Measurements from ENCODE around the gene MAGIX.
"Not testable (repeated sequence)": the region's sequence is repeated elsewhere in the genome, so short reads cannot be mapped to it uniquely, and the experiment has no call there.

The MAGIX gene

GRCh38 chrX:49162620-49163019 lies at the start of gene MAGIX:
Gene MAGIX (plus strand): TSS chrX:49162758. CDS start chrX:49162890, 132 bp downstream.
- no peak for DNase-seq

DNA sequence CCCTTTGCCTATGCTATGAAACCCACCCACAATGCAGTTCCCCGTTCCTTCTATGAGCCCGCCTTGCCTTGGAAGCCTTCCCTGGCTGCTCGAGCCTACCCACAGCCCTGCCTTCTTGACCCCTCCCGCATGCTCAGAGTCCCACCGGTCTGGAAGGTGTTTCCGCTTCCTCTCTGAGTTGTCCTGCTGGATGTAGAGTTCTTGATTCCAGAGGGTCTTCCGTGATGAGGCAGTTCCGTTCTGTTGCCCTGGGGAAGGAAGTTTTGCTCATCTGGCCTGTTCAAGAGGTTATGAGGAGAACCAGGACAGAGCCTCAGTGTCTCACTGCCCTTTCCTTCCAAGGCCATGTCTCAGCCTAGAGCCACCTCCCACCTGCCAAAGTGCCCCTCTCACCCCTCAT lies 46.5 kb upstream of the MAGIX start:
- DNase-seq = no peak

DNA sequence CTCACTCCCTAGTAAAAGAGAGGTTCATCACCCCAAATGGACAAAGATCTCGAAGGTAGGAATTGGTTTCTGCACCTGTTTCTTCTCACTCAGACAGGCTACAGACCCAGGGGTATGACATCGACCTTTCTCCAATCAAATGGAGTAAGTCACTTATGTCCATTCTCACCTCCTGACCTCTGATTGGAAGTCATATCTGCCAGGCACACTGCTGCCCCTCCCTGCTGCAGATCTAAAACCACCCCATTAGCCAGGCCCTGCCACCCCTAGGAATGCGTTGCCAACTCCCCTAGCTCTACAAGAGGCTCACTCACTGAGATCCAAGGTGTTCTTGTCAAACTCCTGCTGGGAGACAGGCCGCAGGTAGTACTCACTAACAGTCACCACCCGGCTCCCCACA lies 45.8 kb upstream of the MAGIX start:
- no peak for DNase-seq

DNA sequence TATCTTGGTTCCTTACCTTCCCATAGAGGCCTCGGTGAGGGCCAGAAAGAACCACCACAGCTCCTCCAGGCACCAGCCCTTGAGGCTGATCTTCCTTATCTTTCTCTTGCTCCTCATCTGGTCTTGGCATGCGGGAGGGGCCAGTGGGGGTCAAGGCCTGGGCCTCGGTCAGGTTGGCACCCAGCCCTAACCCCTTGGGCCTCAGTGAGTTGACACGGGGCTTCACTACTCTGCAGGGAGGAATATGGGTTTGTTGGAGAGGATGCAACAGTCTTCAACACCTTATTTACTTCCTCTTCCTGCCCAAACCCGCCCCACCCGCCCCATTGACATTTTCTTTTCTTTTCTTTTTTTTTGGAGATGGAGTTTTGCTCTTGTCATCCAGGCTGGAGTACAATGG lies 45.0 kb upstream of the MAGIX start:
- no peak for DNase-seq

DNA sequence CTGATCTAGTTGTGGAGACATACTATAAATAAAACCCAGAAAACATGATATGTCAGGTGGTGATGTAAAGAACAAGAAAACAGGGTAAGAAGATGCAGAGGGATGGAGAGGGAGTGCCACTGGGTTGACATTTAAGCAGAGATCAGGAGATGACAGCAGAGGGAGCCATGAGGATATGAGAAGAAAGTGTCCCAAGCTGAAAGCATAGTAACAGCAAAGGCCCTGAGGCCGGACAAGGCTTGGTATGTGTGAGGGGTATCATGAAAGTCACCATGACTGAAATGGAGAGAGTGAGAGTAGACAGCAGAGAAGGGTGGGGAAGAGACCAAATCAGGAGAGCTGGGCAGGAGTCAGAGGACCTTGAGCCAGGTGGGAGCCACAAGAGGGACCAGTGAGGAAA lies 42.5 kb upstream of the MAGIX start:
- DNase-seq = no peak

DNA sequence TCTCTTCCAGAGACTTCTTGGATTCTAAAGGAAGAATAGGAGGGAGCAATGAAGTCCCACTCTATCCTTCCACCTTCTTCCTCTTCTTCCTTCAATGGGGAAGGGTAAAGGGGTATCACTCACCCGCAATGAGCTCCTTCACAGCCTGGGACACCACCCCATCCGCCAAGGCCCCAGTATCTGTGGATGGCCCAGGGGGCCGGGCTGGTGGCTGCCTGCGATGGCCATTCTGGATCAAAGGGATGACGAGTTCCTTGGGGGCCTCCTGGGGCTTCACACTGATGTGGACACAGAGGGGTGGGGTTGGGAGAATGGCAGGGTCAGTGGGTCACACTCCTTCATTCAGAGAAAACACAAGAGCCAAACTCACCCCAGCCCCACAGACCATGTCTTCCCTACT lies 40.1 kb upstream of the MAGIX start:
- no peak for DNase-seq

- DNase-seq = not testable (repeated sequence)
These were observed 34.8 kb upstream of the MAGIX start for GRCh38 chrX:49127742-49128258.

- no peak for DNase-seq
These were observed 33.1 kb upstream of the MAGIX start for GRCh38 chrX:49129427-49129826.

GRCh38 chrX:49132275-49132674 lies 30.3 kb upstream of the MAGIX start:
- DNase-seq = not testable (repeated sequence)

DNA sequence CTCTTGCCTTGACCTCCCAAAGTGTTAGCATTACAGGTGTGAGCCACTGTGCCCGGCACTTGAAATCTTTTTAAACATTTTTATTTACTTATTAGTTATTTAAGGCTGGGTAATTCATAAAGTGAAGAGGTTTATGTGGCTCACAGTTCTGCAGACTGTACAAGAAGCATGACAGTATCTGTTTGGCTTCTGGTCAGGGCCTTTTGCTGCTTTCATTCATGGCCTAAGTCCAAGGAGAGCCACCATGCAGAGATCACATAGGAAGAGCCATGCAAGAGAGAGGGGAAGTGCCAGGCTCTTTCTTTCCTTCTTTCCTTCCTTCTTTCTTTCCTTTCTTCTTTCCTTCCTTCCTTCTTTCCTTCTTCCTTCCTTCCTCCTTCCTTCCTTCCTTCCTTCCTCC lies 28.8 kb upstream of the MAGIX start:
- no peak for DNase-seq

GRCh38 chrX:49137492-49137891 lies 25.1 kb upstream of the MAGIX start:
- no peak for DNase-seq

DNA sequence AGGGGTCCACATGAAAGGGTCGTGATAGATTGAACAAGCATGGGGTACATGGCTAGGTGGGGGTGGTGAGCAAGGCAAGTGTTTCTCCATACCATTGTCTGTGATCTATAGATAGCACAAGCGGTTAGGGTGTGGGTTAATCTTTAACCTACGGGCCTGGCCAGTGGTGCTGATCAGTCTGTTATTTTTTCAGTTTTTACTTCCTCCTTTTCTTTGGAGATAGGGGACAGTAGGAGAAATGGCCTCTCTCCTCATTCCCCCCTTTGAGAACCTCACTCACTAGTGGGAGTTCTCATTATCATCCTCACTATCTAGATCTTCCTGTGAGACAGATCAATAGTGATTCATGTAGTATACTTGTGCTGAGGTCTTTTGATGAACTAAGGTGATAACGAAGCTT lies 22.8 kb upstream of the MAGIX start:
- DNase-seq = no peak

GRCh38 chrX:49142264-49142663 lies 20.3 kb upstream of the MAGIX start:
- DNase-seq = not testable (repeated sequence)

DNA sequence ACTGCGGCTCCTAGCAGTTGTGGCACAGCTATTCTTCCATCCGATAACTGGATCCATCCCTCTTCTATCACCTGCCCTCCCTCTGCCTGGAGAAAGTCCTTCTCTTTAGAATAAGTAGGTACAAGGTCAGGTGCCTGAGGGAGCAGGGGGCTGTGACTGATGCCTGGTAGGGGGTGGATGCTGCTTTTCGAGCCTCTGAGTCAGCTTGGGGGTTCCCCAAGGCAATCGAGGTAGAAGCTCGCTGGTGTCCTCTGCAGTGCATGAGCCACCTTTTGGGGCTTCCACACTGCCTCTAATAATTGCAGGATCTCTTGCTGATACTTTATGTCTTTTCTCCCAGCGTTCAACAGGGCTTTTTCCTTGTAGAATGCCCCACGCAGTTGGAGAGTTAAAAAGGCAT lies 19.4 kb upstream of the MAGIX start:
- DNase-seq = not testable (repeated sequence)

GRCh38 chrX:49147282-49147681 lies 15.3 kb upstream of the MAGIX start:
- no peak for DNase-seq

GRCh38 chrX:49147936-49148335 lies 14.6 kb upstream of the MAGIX start:
- no peak for DNase-seq

DNA sequence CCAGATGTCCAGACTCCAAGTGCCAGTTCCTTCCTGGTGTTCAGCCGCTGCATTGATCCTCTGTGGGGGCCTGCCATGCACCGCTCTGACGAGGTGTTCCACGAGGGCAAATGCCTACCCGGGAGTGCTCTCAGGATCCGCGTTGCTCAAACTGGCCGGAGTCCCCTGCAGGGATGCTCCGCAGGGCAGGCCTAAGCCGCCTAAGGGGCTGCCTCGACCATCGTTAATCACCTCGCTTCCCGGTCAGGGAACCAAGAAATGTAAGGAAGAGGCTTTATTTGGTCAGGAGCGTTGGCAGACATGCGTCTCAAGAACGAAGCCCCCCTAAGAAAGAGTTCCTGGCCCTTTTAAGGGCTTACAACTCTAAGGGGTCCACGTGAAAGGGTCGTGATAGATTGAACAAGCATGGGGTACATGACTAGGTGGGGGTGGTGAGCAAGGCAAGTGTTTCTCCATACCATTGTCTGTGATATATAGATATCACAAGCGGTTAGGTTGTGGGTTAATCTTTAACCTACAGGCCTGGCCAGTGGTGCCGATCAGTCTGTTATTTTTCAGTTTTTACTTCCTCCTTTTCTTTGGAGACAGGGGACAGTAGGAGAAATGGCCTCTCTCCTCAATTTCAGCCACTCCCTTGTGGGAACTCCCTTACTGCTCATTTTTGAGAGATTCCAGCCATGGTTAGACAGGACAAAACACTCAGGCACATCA lies 14.0 kb upstream of the MAGIX start:
- not testable (repeated sequence) for DNase-seq

DNA sequence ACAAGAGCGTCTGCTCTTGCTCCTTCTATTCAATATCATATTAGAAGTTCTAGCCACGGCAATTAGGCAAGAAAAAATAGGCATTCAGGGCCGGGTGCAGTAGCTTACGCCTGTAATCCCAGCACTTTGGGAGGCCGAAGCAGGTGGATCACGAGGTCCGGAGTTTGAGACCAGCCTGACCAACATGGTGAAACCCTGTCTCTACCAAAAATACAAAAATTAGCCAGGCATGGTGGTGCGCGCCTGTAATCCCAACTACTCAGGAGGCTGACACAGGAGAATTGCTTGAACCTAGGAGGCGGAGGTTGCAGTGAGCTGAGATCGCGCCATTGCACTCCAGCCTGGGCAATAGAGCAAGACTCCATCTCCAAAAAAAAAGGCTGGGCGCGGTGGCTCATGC lies 13.3 kb upstream of the MAGIX start:
- not testable (repeated sequence) for DNase-seq

GRCh38 chrX:49153467-49153866 lies 9.1 kb upstream of the MAGIX start:
- no peak for DNase-seq

DNA sequence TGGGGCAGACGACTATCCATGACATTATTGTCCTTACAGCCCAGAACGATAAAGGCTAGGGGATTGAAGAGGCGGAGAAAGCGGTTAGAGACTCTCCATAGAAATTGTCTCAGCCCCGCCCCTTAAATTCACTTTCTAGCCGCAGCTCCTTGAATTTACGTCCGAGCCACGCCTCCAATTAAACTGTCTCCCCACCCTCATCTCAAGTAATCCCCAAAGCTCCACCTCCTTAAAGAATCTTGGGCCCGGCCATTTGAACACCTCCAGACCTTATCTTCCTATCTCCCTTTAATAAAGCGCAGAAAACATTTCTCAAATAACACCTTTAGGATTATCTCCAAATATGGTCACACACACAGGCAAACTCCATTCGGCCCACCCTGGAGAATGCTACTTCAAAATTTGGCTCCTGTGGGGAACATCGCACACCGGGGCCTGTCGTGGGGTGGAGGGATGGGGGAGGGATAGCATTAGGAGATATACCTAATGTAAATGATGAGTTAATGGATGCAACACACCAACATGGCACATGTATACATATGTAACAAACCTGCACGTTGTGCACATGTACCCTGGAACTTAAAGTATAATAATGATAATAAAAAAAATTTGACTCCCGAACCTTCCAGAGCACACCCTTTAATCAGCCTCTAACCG lies 7.2 kb upstream of the MAGIX start:
- no peak for DNase-seq

GRCh38 chrX:49155900-49156837 lies 6.4 kb upstream of the MAGIX start:
- DNase-seq = peak; percentile 82

GRCh38 chrX:49157194-49157593 lies 5.4 kb upstream of the MAGIX start:
- DNase-seq = no peak

DNA sequence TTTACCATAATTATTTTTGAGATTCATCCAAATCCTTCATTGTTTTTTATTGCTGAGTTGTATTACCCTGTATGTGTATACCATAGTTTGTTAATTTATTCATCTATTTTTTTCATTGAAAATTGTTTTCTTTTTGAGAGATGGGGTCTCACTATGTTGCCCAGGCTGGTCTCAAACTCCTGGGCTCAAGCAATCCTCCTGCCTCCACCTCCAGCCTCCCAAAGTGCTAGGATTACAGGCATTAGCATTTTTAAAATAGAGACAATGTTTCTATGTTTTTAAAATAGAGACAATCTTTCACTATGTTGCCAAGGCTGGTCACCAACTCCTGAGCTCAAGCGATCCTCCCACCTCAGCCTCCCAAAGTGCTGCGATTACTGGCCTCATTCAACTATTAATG lies 1.6 kb upstream of the MAGIX start:
- DNase-seq = no peak
